ENCODE data around the gene CFDP1. TPM values are rescaled to one million over a fixed set of nuclear protein-coding genes. Genes with fewer than 3 reads are reported as not detected.

Gene CFDP1
- total RNA-seq, 1 experiment from 2014 or later = 44.7 TPM

DNA sequence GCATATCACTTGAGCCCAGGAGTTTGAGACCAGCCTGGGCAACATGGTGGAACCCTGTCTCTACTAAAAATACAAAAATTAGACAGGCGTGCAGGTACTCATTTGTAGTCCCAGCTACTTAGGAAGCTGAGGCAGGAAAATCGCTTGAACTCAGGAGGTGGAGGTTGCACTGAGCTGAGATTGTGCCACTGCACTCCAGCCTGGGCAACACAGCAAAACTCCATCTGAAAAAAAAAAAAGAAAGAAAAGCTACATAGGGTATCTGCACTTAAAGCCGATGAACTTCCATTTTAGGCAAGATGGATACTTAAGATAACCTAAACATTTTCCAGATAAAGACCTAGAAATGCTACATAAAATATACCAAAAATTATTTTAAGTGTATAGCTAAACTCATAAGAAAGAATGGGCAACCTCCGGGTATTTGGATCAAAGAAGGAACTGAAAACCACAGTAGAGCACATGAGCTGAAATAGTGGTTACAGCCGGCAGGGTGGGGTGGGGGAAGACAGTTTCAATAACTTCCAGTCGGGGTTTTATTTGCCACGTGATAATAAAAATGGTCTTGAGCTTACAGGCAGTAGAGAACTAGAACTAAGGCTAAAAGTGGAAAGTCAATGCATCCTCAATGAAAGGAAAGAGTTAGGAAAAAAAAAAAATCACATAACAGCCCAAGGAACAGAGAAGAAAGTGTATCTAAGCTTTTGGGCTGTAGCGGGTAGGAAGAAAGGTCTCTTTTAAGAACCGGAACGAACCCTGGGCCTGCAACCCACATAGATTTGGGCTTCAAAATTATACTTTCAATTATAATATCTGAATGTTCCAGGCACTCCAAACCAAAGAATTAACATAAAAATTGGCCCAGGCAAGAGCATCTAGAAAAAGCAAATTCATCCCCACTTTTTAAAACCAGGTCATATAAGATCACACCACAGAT, 53.1 kb downstream of the CFDP1 start:
- CTCF ChIA-PET = interaction anchor here (0.5 to 8.7 kb wide), 11 partner anchors 10 to 181 kb away, joined by 3 to 106 read pairs (median 3); no protein-coding TSS in a partner anchor
- H3K4me1 Mint-ChIP-seq (ENCODE audit: insufficient read depth, unreplicated experiment) = peaks cover 38% of the 10 kb centered on the region

DNA sequence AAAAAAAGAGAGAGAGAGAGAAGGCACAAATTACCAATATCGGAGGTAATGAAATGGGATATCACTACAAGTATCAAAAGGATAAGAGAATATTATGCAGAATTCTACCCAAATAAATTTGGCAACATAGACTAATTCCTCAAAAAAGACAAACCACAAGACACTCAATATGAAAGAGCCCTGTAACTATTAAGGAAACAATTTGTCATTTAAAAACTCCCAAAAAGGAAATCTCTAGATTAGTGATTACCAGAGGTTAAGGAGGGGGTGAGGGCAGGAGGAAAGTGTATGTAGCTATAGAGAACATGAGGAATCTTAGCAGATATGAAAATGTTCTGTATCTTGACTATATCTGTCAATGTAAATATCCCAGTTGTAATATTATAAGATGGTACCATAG, 54.0 kb downstream of the CFDP1 start:
- Mint-ChIP-seq H3K27me3 (ENCODE audit: insufficient read depth, unreplicated experiment) (no peaks in the 10 kb centered on the region), H3K9me3 (ENCODE audit: unreplicated experiment) (no peaks in the 10 kb centered on the region), H3K4me3 (ENCODE audit: unreplicated experiment) (no peak overlapping the region), H3K4me1 (ENCODE audit: insufficient read depth, unreplicated experiment) (peaks cover 38% of the 10 kb centered on the region), H3K36me3 (ENCODE audit: insufficient read depth, unreplicated experiment) (peaks cover 36% of the 10 kb centered on the region), H3K27ac (ENCODE audit: low read depth, unreplicated experiment) (peak overlapping the region; percentile 99)
- no TSS peak for BruUV-seq (replicated peaks)
- TF ChIP-seq, protein P1, sequence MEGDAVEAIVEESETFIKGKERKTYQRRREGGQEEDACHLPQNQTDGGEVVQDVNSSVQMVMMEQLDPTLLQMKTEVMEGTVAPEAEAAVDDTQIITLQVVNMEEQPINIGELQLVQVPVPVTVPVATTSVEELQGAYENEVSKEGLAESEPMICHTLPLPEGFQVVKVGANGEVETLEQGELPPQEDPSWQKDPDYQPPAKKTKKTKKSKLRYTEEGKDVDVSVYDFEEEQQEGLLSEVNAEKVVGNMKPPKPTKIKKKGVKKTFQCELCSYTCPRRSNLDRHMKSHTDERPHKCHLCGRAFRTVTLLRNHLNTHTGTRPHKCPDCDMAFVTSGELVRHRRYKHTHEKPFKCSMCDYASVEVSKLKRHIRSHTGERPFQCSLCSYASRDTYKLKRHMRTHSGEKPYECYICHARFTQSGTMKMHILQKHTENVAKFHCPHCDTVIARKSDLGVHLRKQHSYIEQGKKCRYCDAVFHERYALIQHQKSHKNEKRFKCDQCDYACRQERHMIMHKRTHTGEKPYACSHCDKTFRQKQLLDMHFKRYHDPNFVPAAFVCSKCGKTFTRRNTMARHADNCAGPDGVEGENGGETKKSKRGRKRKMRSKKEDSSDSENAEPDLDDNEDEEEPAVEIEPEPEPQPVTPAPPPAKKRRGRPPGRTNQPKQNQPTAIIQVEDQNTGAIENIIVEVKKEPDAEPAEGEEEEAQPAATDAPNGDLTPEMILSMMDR (IDR thresholded peaks at IDR 0.05; ENCODE audit: unreplicated experiment) = no peak
- POLR2A ChIA-PET = interaction anchor here (0.6 to 5.2 kb wide), 6 partner anchors 36 to 134 kb away, joined by 3 to 103 read pairs (median 16); partner anchors contain the start of gene BCAR1
- CTCF ChIA-PET = interaction anchor here (0.7 to 3.6 kb wide), 8 partner anchors 21 to 180 kb away, joined by 3 to 29 read pairs (median 6); no protein-coding TSS in a partner anchor
- intact Hi-C loops (cut with micrococcal nuclease) = no loop called here
- DNase-seq (ENCODE audit: unreplicated experiment) = no peak

More for the DNA sequence above, 53.1 kb downstream of the CFDP1 start:
- no peaks in the 10 kb centered on the region for H3K9me3 Mint-ChIP-seq (ENCODE audit: unreplicated experiment)
- H3K27ac Mint-ChIP-seq (ENCODE audit: low read depth, unreplicated experiment) = peak overlapping the region; percentile 19
- H3K36me3 Mint-ChIP-seq (ENCODE audit: insufficient read depth, unreplicated experiment) = peaks cover 32% of the 10 kb centered on the region
- no peak overlapping the region for H3K4me3 Mint-ChIP-seq (ENCODE audit: unreplicated experiment)
- intact Hi-C loops (cut with micrococcal nuclease) = no loop called here
- BruUV-seq (replicated peaks) = no TSS peak
- TF ChIP-seq, protein P1 (IDR thresholded peaks at IDR 0.05; ENCODE audit: unreplicated experiment) = no peak
- POLR2A ChIA-PET = interaction anchor here (0.6 to 4.4 kb wide), 4 partner anchors 75 to 129 kb away, joined by 3 to 31 read pairs (median 4); partner anchors contain the start of gene BCAR1
- no peaks in the 10 kb centered on the region for H3K27me3 Mint-ChIP-seq (ENCODE audit: insufficient read depth, unreplicated experiment)
- no peak for DNase-seq (ENCODE audit: unreplicated experiment)

DNA sequence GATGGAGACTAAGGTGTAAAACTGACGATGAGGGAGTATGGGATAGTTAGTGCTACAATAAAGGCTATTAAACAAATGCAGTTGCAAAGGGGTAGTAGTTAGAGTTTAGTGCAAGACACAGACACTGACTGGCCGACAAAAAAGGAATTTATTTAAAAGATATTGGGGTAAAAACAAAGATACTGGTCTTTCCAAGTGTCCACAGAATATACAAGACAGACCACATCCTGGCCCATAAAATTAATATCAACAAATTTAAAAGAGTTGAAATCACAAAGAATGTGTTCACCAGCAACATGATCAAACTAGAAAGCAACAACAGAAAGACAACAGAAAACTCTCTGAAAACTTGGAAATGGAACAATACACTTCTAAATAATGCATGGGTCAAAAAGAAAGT, 54.7 kb downstream of the CFDP1 start:
- intact Hi-C loops (cut with micrococcal nuclease) = loop anchor here (1.0 kb wide), 1 partner anchor 73 kb away; no protein-coding TSS in a partner anchor
- Mint-ChIP-seq H3K36me3 (ENCODE audit: insufficient read depth, unreplicated experiment) (peaks cover 42% of the 10 kb centered on the region), H3K27ac (ENCODE audit: low read depth, unreplicated experiment) (peak overlapping the region; percentile 99), H3K27me3 (ENCODE audit: insufficient read depth, unreplicated experiment) (no peaks in the 10 kb centered on the region), H3K4me3 (ENCODE audit: unreplicated experiment) (no peak overlapping the region), H3K4me1 (ENCODE audit: insufficient read depth, unreplicated experiment) (peaks cover 38% of the 10 kb centered on the region), H3K9me3 (ENCODE audit: unreplicated experiment) (no peaks in the 10 kb centered on the region)
- DNase-seq (ENCODE audit: unreplicated experiment) = no peak
- BruUV-seq (replicated peaks) = no TSS peak
- TF ChIP-seq, protein P1 (IDR thresholded peaks at IDR 0.05; ENCODE audit: unreplicated experiment) = no peak
- POLR2A ChIA-PET = interaction anchor here (0.6 to 5.2 kb wide), 13 partner anchors 23 to 187 kb away, joined by 3 to 103 read pairs (median 7); partner anchors contain the start of gene BCAR1
- CTCF ChIA-PET = interaction anchor here (0.6 to 3.6 kb wide), 9 partner anchors 12 to 180 kb away, joined by 3 to 29 read pairs (median 4); no protein-coding TSS in a partner anchor

All from MCF 10A (cell line).